ENCODE data around the gene PDE8A.

Gene PDE8A

DNA sequence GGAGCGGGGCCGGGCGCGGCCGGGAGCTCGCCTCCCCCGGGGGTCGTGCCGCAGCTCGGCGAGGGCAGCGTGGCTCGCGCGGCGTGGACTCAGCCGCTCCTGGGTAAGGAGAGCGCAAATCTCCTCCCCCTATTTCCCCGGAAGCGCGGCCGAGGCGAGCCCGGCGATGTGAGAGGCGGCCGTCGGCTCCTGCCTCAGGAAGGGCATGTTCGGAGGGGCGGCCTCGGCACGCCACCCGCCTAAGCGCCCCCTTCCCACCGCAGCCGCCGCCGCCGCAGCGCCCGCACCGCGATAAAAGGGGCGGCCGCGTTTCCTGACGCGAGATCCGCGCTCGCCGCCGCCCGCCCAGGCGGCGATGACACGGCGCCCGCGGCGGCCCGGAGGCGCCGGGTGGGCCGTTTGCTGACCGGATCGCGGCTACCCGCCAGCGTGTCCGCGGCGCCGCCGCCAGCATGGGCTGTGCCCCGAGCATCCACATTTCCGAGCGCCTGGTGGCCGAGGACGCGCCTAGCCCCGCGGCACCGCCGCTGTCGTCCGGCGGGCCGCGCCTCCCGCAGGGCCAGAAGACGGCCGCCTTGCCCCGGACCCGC is at the start of gene PDE8A:
PDE8A (plus strand) TSS at position 146 of the 590 bp plus-strand sequence; CDS start at position 453, 307 bp downstream.
- no peak for DNase-seq

DNA sequence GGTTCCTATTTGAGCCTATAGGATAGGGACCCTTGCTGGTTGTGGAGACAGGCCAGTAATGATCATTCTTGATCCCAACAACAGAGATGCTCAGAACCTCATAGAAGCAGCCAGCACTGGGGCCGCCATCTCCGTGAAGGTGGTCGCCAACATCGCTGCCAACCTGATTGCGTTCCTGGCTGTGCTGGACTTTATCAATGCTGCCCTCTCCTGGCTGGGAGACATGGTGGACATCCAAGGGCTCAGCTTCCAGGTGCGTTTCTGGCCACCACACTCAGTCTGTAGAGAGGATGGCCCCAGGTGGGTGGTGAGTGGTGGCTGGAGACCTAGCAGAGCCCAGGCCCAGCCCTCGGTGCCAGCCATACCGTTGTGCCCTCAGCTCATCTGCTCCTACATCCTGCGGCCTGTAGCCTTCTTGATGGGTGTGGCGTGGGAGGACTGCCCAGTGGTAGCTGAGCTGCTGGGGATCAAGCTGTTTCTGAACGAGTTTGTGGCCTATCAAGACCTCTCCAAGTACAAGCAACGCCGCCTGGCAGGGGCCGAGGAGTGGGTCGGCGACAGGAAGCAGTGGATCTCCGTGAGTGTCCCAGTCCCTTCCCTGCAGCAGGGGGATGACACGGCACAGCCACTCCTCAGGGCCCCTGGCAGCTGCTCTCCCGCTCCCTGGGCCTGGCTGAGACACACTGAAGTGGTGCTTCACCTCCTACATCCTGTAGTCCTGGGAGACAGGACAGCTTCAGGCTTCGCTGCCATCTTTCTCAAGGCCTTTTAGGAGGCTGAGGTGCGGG is 46.5 kb upstream of the PDE8A start:
- DNase-seq, result peak; percentile 22

GRCh38 chr15:84937144-84937543 is 44.5 kb upstream of the PDE8A start:
- no peak for DNase-seq

GRCh38 chr15:84938726-84939125 is 42.9 kb upstream of the PDE8A start:
- no peak for DNase-seq

GRCh38 chr15:84940399-84940798 is 41.3 kb upstream of the PDE8A start:
- DNase-seq, result no peak

DNA sequence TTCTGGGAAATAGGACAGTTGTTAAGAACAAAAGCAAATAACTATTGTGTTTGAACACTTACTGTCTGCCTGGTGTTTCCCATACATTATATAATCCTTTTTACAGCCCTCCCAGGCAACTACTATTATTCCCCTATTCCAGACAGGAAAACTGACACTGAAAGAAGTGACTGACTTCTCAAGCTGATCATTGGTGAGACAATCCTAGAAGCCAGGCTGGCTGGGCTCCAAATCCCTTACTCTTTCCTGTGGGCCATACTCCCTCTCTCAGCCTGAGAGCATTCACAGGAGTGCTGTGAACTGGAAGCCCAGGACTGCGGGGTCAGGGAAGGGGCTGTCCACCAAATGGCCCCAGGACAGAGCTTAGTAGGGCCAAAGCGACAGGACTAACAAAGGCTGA is 39.2 kb upstream of the PDE8A start:
- DNase-seq, result no peak

DNA sequence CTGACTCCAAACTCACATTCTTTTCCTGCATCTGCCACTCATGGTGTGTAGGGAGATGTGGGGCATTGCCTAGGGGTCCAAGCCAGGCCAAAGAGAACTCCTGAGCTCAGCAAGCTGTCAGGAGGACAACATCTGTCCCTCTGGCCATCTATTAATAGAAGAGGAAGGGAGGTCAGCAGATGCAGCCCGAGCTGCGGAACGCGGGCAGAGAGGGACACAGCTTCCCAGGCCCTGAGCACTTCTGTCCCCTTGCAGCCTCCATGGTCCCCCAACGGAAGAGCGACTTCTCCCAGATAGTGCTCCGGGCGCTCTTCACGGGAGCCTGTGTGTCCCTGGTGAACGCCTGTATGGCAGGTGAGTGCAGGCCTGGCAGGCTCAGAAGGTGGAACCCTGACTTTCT is 37.3 kb upstream of the PDE8A start:
- DNase-seq, result no peak

DNA sequence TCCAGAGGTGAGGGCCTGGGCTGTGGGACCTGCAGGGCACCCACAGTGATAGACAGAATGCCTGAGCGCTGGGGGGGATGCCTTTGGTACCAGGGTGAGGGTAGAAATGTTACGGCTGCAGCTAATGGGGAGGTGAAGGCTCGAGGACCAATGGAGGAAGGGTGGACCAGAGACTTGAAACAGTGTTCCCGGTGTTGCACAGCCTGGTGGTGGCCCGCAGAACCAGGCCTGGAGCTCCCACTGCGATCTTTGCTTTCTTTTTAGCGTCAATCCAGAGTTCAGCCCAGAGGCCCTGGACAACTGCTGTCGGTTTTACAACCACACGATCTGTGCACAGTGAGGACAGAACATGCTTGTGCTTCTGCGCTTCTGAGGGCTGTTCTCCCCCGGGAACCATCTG is 36.8 kb upstream of the PDE8A start:
- DNase-seq, result no peak

DNA sequence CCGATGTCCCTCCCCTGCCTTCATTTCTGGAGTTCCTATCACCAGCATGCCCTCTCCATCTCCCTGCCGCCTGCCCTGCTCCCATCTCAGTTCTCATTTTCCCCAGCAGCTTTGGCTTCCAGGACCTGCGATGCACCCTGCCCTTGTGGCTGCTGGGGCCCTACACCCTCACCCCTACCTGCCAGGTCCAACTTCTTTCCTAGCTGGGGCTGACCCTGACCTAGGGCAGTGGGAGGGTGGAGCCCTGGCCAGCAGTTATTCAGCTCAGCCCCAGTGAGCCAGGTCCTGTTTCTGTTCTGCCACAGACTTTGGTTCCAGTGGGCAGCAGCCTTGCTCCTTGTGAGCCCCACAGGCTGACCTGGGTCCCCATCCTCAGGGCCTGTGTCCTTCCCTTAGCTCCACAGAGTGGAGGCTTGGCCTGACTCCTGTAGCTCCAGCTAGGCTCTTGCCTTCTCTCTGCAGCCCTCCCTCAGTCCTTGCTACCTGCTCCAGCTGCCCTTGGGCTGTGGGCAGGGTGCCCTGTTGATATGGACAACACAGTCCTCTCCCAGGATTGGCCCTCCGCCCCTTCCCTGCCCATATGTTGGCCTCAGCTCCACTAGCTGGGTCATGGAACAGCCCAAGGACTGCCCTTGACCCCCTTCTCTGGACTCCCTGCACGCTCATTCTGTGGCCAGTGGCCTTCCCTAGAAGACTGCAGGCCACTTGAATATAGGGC is 34.7 kb upstream of the PDE8A start:
- no peak for DNase-seq

DNA sequence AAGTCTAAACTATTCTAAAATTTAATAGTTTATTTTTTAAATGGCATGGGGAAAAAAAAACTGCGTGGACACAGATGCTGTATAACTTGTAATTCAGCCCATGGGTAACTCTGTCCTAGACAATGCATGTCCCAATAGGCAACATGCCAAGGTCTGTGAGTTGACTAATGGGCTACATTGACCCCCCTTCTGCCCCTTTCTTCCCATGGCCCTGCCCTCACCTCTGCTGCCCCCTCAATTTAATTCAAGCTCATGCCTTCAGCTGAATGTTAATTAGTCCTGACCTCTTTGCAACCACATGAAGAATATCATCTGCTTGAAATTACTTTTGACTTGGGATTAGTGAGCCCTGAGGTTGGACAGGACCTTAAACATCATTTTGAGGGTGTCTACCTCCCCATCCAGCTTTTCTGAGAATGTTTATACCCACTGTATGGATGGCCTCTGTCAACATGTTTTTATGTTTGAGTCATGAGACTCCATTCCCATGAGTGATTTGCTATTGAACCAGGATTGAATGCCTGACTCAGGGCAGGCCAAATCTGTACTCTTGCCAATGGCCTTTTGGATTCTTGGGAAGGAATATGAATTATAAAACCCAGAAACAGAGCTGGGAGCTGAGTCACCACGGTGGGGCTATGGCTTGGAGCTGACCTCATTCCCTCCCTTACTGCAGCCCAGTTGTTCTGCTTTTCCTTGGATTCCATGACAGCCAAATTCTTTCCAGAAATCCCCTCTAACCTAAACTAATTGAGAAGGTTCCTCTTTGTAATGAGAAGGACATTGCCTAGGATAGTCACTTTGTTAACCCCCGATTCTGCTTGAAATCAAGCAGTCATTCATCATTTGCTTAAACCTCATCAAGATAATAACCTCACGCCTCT is 33.5 kb upstream of the PDE8A start:
- no peak for DNase-seq

- no peak for DNase-seq
Observed at GRCh38 chr15:84949043-84949442, 32.6 kb upstream of the PDE8A start.

GRCh38 chr15:84949845-84950569 is 31.6 kb upstream of the PDE8A start:
- no peak for DNase-seq

DNA sequence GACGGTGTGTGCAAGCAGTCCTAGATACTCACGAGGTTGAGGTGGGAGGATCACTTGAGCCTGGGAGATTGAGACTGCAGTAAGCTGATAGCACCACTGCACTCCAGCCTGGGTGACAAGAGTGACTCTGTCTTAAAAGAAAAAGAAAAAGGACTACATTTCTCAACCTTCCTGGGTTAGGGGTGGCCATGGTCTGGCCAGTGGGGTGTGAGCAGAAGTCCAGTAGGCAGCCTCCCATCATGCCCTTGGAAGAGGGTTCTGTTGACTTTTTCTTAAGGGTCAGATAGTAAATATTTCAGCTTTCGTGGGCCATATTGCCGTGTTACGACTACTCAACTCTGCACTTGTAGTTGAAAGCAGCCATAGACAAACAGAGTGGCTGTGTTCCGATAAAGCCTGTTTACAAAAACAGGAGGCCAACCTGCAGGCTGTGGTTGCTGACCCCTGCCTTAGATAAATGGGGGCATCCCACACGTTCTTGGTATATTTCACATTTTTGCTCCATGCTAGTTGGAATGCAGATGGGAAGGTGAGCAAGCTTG is 31.0 kb upstream of the PDE8A start:
- no peak for DNase-seq

DNA sequence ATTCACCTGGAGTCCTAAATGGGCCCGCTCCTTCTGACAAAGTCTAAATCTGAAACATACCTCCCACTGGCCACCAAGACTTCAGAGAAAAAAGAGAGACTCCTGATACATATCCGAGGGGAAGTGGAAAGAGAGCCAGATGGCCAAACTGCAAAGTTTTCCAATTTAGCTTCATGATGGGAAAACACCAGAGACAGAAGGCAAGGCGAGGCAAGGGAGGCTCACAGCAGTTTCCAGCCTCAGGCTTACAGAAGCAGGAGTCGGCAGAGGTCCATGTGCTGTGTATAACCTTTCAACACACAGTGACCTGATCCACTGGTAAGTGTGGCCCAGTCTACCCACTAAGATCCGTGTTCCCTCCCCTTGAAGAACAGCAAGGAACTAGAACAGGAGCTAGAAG is 29.9 kb upstream of the PDE8A start:
- DNase-seq, result no peak

- no peak for DNase-seq
Observed at GRCh38 chr15:84953136-84953535, 28.5 kb upstream of the PDE8A start.

GRCh38 chr15:84953726-84954125 is 27.9 kb upstream of the PDE8A start:
- no peak for DNase-seq

DNA sequence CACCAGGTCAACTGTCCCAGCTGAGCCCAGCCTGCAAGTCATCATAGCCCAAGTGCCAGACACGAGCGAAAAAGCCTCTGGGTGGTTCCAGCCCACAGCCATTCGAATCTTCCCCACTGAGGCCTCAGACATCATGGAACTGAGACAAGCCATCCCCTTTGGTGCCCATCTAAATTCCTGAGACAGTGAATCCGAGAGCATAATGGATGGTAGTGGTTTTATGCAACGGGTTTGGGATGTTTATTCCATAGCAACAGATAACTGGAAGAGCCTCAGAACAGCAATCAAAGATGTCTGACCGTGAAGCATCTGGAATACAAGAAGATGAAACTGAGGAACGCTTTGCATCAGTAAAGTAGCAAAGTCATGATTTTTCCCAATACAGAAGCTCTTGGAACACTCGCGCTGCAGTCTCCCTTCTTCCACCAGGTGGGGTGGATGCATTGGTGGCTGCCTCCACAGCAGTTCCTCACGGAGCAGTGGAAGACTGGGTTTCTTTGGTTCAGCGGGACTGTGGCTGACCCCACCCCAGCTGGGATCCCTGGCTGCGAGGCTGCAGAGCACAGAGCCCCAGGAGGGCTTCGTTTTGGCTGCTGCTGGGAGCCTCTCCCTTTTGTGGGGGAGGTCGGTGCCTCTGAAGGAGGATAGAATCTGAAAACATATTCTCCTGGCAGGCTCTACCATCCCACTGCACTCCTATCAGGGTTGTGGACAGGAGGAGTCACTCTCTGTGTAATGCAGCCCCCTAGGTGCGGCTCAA is 26.4 kb upstream of the PDE8A start:
- peak; percentile 49 for DNase-seq

GRCh38 chr15:84956199-84956598 is 25.5 kb upstream of the PDE8A start:
- no peak for DNase-seq

DNA sequence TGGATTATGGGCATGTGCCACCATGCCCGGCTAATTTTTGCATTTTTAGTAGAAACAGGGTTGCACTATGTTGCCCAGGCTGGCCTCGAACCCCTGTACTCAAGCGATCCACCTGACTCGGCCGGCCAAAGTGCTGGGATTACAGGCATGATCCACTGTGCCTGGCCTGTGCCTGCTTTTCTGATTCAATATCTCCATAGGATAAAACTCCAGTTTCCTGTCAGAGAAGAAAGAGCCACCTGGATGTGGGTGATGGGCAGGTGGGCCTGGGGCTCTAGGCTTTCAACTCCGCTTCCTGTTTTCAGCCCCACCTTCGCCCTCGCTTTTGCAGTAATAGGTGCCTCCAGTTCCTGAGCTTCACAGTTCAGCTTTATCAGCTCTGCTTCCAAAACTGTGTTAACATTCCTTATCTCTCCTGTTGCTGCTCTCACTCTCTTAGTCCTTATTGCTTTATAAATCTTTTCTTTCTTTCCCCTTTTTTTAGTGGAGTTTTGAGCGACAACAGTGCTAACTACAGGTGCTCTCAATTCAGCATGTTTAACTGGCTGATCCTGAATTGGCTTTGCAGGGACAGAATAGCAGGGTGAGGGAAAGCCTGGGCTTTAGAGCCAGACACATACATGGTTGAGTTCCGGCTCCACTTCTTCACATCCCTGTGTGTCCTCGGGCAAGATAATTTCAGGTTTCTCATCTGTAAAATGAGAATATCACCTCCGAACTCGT is 21.1 kb upstream of the PDE8A start:
- no peak for DNase-seq

- no peak for DNase-seq
Observed at GRCh38 chr15:84961114-84961452, 20.6 kb upstream of the PDE8A start.

- DNase-seq, result no peak
Observed at GRCh38 chr15:84961707-84962106, 19.9 kb upstream of the PDE8A start.

Measured in SHP77 treated with DMSO at 0.1 percent for 48 hours (cell line).